ENCODE results near the gene MYH15. TPM values are rescaled to one million over a fixed set of nuclear protein-coding genes. Genes with fewer than 3 reads are reported as not detected.

MYH15 gene
- total and polyA plus RNA-seq, 5 donors: 0.22 to 0.54 (median 0.29) TPM

DNA sequence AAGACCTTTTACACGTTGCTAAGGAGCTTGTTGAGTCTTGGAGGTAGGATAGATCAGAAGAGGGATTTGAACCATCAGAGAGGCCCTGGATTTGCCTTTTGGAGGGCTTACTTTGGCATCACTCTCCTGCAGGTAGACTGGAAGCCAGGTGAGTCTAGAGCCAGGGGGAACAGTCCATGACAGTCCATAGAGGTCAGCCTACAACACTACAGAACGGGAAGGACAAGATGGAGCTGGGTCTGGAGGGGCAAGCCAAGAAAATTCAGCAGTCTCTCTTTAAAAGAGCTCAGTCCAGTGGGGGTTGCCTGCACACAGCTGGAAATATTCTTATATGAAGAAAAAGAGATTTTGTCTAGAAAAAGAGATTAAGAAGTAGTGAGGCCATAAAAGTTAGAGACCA is 153.4 kb downstream of the MYH15 start:
- 71% methylated on average over 2 of the region's 2 CpGs for WGBS
- ATAC-seq: no peak
- intact Hi-C loops (cut with DNase I): no loop called here
- Histone ChIP-seq H3K4me3 (ENCODE audit: low read length) (no peak overlapping the region), H3K9me3 (ENCODE audit: control insufficient read depth, low read length) (no peaks in the 10 kb centered on the region), H3K27me3 (ENCODE audit: control insufficient read depth, insufficient read depth) (no peaks in the 10 kb centered on the region), H3K4me1 (ENCODE audit: control insufficient read depth, insufficient read depth, low read length) (no peaks in the 10 kb centered on the region), H3K27ac (ENCODE audit: low read length) (no peak overlapping the region)
- DNase-seq: no peak

DNA sequence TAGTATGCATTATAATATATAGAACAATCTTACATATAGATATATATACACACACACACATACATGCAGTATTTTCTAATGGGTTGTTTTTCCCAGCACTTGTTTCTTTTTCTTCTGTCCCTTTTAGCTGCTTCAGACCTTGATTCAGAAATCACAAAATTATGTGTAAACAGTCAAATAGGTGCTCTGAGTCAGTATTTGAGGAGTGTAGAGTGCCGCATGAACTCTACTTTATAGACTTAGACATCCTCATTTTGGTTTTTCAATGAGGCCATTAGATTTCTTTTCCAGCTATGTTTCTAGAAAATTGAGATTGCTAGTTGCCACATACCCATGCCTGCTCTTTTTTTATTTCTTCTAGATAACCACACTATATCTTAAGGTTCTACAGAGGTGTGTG is 155.8 kb downstream of the MYH15 start:
- intact Hi-C loops (cut with DNase I): no loop called here

DNA sequence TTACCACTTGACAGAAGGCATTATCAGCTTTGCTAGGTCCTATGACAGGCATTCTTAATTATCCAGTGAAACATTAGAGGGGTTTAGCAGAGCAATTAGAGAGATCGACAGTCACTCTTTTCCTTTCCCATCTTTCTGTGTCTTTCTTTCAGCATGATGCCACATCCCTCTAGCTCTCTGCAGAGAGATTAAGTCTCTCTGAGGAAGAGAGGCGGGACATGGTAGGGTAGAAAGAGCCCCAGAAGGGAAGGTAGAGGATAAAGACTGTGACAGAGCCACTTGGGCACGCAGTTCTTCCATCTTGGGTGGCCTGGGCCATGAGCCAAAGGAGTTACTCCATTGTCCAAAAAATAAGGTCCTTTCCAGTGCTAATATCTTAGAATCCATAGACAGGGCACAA is 158.2 kb downstream of the MYH15 start:
- DNase-seq (no peak), ATAC-seq (no peak)
- WGBS: 66% methylated on average over 3 of the region's 3 CpGs
- H3K27ac ChIP-seq (ENCODE audit: low read length): no peak overlapping the region
- no peak overlapping the region for H3K4me3 ChIP-seq (ENCODE audit: low read length)
- intact Hi-C loops (cut with DNase I): no loop called here
- H3K9me3 ChIP-seq (ENCODE audit: control insufficient read depth, low read length): no peaks in the 10 kb centered on the region
- no peaks in the 10 kb centered on the region for H3K4me1 ChIP-seq (ENCODE audit: control insufficient read depth, insufficient read depth, low read length)
- H3K27me3 ChIP-seq (ENCODE audit: control insufficient read depth, insufficient read depth): no peaks in the 10 kb centered on the region

More for the DNA sequence above, 155.8 kb downstream of the MYH15 start:
- WGBS: 100% methylated on average over 1 of the region's 1 CpG
- no peaks in the 10 kb centered on the region for H3K9me3 ChIP-seq (ENCODE audit: control insufficient read depth, low read length)
- H3K4me1 ChIP-seq (ENCODE audit: control insufficient read depth, insufficient read depth, low read length): no peaks in the 10 kb centered on the region
- no peak overlapping the region for H3K27ac ChIP-seq (ENCODE audit: low read length)
- H3K27me3 ChIP-seq (ENCODE audit: control insufficient read depth, insufficient read depth): no peaks in the 10 kb centered on the region
- ATAC-seq (no peak), DNase-seq (no peak)
- H3K4me3 ChIP-seq (ENCODE audit: low read length): no peak overlapping the region

DNA sequence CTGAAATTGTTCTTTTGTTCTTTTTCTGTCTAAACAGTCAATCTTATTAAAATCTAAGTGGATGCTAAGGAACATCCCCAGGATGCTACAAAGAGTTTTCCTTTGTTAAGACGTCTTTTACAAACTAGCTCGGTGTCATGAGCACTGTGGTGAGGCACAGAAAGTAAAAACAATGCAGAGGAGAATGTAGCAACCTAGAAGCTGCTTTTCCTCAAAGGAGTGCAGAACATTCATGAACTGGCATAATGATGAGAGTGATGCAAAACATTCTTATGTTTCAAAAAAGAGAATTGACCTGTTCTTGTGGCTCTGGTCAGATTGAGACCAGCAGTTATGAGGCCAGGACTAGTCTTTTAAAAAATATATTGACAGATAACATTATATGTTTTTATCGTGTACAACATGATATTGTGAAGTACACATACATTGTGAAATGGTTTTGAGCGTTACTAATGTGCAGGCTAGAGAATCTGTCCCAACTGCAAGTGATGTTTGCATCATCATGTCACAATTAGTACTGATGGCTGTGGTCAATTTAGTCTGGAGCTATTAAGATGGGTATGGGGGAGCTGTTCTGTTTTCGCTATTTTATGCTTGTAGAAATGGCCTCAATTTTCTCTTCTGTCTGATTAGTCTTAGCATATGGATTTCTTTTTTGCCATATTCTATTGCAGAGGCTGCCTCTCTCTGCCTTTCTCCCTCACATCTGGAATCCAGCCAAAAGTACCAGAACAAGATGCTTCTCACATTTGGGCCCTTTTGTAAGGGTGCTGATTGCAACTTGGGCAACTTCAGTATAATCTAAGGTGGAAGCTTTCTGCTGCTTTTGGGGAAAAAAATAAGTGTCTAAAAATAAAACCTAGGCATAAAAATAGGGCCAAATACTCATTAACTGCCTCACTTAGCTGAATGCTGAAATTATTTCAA is 163.8 kb downstream of the MYH15 start:
- intact Hi-C loops (cut with DNase I): no loop called here
- Histone ChIP-seq H3K27ac (ENCODE audit: low read length) (no peak overlapping the region), H3K9me3 (ENCODE audit: control insufficient read depth, low read length) (no peaks in the 10 kb centered on the region), H3K4me1 (ENCODE audit: control insufficient read depth, insufficient read depth, low read length) (no peaks in the 10 kb centered on the region), H3K4me3 (ENCODE audit: low read length) (no peak overlapping the region), H3K27me3 (ENCODE audit: control insufficient read depth, insufficient read depth) (no peaks in the 10 kb centered on the region)
- DNase-seq: no peak
- ATAC-seq: no peak
- WGBS: 78% methylated on average over 5 of the region's 5 CpGs

DNA sequence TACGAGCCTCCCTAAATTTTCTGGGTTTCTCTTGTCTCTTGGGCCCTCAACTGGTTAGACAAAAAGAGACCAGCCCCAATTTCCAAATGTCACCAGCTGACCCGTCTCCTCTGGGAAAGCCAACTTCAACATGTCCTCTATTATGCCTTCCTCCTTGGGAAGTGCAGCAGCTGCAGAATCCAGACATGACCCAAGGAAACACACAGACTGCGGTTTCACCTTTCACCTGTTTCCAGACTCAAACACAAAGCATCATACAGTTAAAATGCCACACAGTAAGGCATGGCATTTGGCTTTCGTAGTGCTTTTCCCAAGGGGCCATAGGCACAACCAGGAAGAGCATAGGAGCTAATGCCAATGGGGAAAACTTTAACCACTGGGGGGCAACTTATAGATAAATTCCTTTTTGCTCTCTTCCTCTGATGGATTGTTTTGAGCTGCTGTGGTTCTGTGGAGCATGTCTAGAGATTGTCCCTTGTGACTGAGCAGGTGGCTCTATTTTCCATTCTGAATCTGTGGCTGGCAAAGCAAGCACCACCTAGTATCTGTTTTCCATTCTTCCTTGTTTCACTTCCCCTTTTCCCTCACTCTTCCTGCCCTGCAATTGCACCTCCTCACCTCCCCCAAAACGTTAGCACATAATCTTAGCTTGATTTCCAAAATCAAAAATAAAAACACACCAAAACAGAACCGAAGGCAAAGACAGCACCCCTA is 164.7 kb downstream of the MYH15 start:
- WGBS: 76% methylated on average over 6 of the region's 6 CpGs
- Histone ChIP-seq H3K4me3 (ENCODE audit: low read length) (no peak overlapping the region), H3K4me1 (ENCODE audit: control insufficient read depth, insufficient read depth, low read length) (no peaks in the 10 kb centered on the region), H3K27me3 (ENCODE audit: control insufficient read depth, insufficient read depth) (no peaks in the 10 kb centered on the region), H3K27ac (ENCODE audit: low read length) (no peak overlapping the region), H3K9me3 (ENCODE audit: control insufficient read depth, low read length) (no peaks in the 10 kb centered on the region)
- DNase-seq: no peak
- no peak for ATAC-seq
- intact Hi-C loops (cut with DNase I): no loop called here

DNA sequence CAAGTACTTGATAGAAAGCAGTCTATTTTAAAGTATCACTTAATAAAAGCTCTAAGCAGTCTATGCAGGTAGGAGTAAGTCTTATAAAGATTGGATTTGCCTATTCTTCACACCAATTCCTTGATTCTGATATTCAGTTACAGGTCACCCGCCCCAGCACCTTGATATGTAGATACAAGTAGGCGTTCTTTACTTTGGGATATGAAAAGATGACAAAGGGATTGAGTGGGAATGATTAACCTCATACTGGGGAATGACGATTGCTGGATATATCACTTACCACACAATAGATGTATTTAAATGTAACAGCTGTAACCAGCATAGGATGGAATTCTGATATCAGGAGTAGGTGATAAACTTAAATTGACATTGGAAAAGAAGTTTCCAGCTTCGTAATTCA is 166.9 kb downstream of the MYH15 start:
- DNase-seq (no peak), ATAC-seq (no peak)
- no peaks in the 10 kb centered on the region for H3K4me1 ChIP-seq (ENCODE audit: control insufficient read depth, insufficient read depth, low read length)
- H3K9me3 ChIP-seq (ENCODE audit: control insufficient read depth, low read length): no peaks in the 10 kb centered on the region
- no peaks in the 10 kb centered on the region for H3K27me3 ChIP-seq (ENCODE audit: control insufficient read depth, insufficient read depth)
- no peak overlapping the region for H3K27ac ChIP-seq (ENCODE audit: low read length)
- H3K4me3 ChIP-seq (ENCODE audit: low read length): no peak overlapping the region
- intact Hi-C loops (cut with DNase I): no loop called here
- WGBS: 65% methylated on average over 4 of the region's 4 CpGs

DNA sequence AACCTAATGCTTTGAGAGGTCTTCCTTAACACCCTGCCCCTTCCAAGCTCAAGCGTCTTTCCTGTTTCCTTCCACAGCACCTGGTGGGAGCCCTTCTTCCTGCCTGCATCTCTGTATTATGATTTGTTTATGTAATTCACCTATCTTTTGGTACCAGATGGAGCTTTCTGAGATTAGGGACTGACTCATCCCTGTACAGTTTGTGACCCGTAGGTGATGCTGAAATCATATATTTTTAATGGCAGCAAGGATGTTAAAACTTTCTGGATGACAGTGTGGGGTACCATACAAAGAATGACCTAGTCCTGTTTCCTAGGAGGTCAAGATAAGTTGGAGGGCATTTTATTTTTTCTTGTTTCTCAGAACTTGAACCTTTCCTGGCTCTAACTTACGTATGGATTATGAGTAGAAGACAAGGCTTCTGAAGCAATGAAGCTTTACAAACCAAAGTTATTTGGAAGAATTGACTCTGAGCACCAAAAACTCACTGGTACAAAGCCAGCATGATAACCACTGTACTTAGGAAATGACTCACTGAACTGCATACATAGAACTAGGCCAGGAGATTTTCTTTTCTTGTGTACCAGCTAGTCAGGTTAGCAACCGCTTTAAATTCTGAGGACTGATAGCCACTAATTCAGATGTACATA is 167.4 kb downstream of the MYH15 start:
- WGBS: 66% methylated on average over 4 of the region's 4 CpGs
- H3K4me1 ChIP-seq (ENCODE audit: control insufficient read depth, insufficient read depth, low read length): no peaks in the 10 kb centered on the region
- ATAC-seq (peak in 1 of 2 donors; percentile 32), DNase-seq (no peak)
- H3K9me3 ChIP-seq (ENCODE audit: control insufficient read depth, low read length): no peaks in the 10 kb centered on the region
- no peak overlapping the region for H3K4me3 ChIP-seq (ENCODE audit: low read length)
- no peak overlapping the region for H3K27ac ChIP-seq (ENCODE audit: low read length)
- H3K27me3 ChIP-seq (ENCODE audit: control insufficient read depth, insufficient read depth): no peaks in the 10 kb centered on the region
- intact Hi-C loops (cut with DNase I): no loop called here

DNA sequence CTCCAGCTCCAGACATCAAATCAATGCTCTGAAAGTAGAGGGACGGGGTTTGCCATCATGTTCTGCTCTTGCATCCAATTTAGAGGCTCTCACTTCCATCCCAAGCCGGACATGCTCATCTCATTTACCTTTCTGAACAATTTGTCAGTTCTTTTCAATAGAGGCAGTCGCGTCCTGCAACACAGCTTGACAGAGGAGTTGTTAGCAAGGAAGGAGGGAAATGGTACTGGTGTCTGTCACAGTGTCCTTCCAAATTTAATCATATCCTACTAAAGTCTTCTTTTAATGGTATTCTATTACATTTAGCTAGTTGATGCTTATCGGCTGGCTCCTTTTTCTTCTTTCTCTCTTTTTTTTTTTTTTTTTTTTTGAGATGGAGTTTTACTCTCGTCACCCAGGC is 168.5 kb downstream of the MYH15 start:
- H3K9me3 ChIP-seq (ENCODE audit: control insufficient read depth, low read length): no peaks in the 10 kb centered on the region
- intact Hi-C loops (cut with DNase I): no loop called here
- no peak overlapping the region for H3K27ac ChIP-seq (ENCODE audit: low read length)
- WGBS: 89% methylated on average over 6 of the region's 6 CpGs
- ATAC-seq (no peak), DNase-seq (no peak)
- H3K4me3 ChIP-seq (ENCODE audit: low read length): no peak overlapping the region
- H3K4me1 ChIP-seq (ENCODE audit: control insufficient read depth, insufficient read depth, low read length): no peaks in the 10 kb centered on the region
- H3K27me3 ChIP-seq (ENCODE audit: control insufficient read depth, insufficient read depth): no peaks in the 10 kb centered on the region

DNA sequence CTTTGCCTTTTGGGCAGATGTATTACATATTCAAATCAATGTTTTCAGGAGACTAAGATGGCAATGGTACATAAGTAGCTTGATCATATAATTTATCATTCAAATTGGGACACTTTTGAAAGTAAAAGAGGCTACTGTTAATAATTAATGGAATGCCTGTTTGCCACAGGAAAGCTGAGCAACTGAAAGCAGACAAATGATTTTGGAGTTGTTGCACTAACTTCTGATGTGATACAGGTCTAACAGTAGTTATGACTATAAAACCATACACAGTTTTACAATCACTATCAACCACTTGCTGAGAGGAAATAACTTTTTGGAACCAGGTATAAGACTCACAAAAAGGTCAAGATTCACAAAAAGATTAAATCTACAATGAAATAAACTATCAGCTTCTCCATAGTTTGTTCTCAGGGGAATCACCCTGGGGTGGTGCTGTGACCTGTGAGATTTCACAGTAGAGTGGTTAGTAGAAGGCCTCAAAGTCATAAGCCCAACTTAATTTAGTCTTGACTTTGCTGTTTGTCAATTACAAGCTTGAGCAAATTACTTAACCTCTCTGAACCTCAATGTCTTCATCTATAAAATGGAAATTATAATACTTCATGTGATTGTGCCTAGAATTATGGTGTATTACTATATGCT is 171.4 kb downstream of the MYH15 start:
- no peak for ATAC-seq

DNA sequence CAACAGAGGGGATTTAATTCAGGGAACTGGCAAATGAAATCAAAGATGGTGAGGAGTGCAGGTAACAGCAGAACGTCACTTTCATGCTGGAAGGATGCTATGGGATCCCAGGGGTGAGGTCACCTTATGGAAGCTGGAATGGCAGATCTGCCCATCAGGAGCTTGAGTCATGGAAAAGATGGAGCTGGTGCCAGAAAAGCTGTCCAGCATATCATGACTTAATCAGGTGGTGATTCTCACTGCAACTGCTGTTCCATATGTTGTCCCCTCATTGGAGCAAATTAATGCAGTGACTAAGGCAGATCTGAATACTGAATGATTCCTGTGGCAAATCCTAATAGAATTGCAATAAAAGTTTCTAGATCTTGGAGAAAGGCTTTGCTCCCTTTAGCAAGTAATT is 175.7 kb downstream of the MYH15 start:
- H3K9me3 ChIP-seq (ENCODE audit: control insufficient read depth, low read length): no peaks in the 10 kb centered on the region
- 75% methylated on average over 1 of the region's 1 CpG for WGBS
- H3K27me3 ChIP-seq (ENCODE audit: control insufficient read depth, insufficient read depth): no peaks in the 10 kb centered on the region
- no peak overlapping the region for H3K27ac ChIP-seq (ENCODE audit: low read length)
- H3K4me3 ChIP-seq (ENCODE audit: low read length): no peak overlapping the region
- DNase-seq: no peak
- H3K4me1 ChIP-seq (ENCODE audit: control insufficient read depth, insufficient read depth, low read length): no peaks in the 10 kb centered on the region
- no peak for ATAC-seq
- intact Hi-C loops (cut with DNase I): no loop called here

More for the DNA sequence above, 171.4 kb downstream of the MYH15 start:
- Histone ChIP-seq H3K4me1 (ENCODE audit: control insufficient read depth, insufficient read depth, low read length) (no peaks in the 10 kb centered on the region), H3K9me3 (ENCODE audit: control insufficient read depth, low read length) (no peaks in the 10 kb centered on the region), H3K27me3 (ENCODE audit: control insufficient read depth, insufficient read depth) (no peaks in the 10 kb centered on the region), H3K27ac (ENCODE audit: low read length) (no peak overlapping the region), H3K4me3 (ENCODE audit: low read length) (no peak overlapping the region)
- intact Hi-C loops (cut with DNase I): no loop called here
- DNase-seq: no peak

DNA sequence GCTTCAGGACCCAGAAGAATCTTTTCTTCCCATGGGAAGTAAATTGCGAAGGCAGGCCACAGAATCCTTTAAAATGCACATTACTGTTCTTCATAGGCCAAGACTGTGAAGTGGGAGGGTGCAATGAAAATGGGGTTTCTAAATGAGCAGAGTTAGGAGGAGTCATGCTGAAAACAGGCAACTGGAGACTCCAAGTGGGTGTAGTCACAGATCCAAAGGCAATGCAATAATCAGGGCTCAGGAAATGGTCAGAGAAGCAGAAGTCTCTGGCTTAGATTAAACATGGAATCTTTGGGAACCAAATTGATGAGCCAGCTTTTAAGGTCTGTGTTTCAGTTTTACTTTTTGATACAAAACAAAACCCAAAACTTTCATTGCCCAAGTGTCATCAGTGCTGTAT is 176.4 kb downstream of the MYH15 start:
- Histone ChIP-seq H3K4me3 (ENCODE audit: low read length) (no peak overlapping the region), H3K27ac (ENCODE audit: low read length) (no peak overlapping the region), H3K4me1 (ENCODE audit: control insufficient read depth, insufficient read depth, low read length) (no peaks in the 10 kb centered on the region), H3K27me3 (ENCODE audit: control insufficient read depth, insufficient read depth) (no peaks in the 10 kb centered on the region), H3K9me3 (ENCODE audit: control insufficient read depth, low read length) (no peaks in the 10 kb centered on the region)
- WGBS: 79% methylated on average over 1 of the region's 1 CpG
- intact Hi-C loops (cut with DNase I): no loop called here
- ATAC-seq (no peak), DNase-seq (no peak)
